Upper lobe of left lung (tissue), 6 donors: ENCODE data around the gene PRXL2A. TPM values are rescaled to one million over a fixed set of nuclear protein-coding genes. Genes with fewer than 3 reads are reported as not detected.
"Not testable (repeated sequence)": the region's sequence is repeated elsewhere in the genome, so short reads cannot be mapped to it uniquely, and the experiment has no call there.

Experiments used
- ATAC-seq, 2 donors: fragments of 200-7000 bp; cut with Tn5 transposase; one replicate each; pipeline ENCODE4 v1.9.1; 2022; ENCODE audit warnings: mild to moderate bottlenecking in 2 of 2, moderate library complexity in 2 of 2; ENCODE audit not compliant: low FRiP score in 2 of 2
- DNase-seq, 2 donors: peaks; one replicate each; pipeline ENCODE4 v3.0.0-alpha.2; 2019 to 2020
- H3K27ac ChIP-seq, 4 donors: fragments of 200-600 bp; sonication (generic); one replicate each; pipeline ENCODE4 v1.5.1; 2016 to 2019
- H3K27me3 ChIP-seq, 4 donors: fragments of 200-600 bp; sonication (generic); one replicate each; pipeline ENCODE4 v1.5.1; 2017 to 2019
- H3K36me3 ChIP-seq, 4 donors: fragments of 200-600 bp; sonication (generic); one replicate each; pipeline ENCODE4 v1.5.1; 2016 to 2019
- H3K4me1 ChIP-seq, 4 donors: fragments of 200-600 bp; sonication (generic); one replicate each; pipeline ENCODE4 v1.5.1; 2018 to 2019
- H3K4me3 ChIP-seq, 4 donors: fragments of 200-600 bp; sonication (generic); one replicate each; pipeline ENCODE4 v1.5.1; 2017 to 2019; ENCODE audit warnings: mild to moderate bottlenecking in 2 of 4, moderate library complexity in 1 of 4
- H3K9me3 ChIP-seq, 4 donors: fragments of 200-600 bp; sonication (generic); one replicate each; pipeline ENCODE4 v1.5.1; 2018 to 2019
- CTCF ChIP-seq, 6 experiments: fragments of 450-650 bp in 4 of 6; fragments of 200-600 bp in 2 of 6; sonication (generic) in 2 of 6; IDR thresholded peaks; one replicate each; pipeline ENCODE4 v1.5.1; 2016 to 2019; ENCODE audit warnings: antibody characterized with exemption in 6 of 6
- EP300 ChIP-seq, 4 donors: sonication (generic); formaldehyde crosslinking; IDR thresholded peaks; one replicate each; pipeline ENCODE4 v1.5.1; 2017; ENCODE audit warnings: antibody characterized with exemption in 4 of 4, control low read depth in 2 of 4
- POLR2A ChIP-seq, 4 donors: fragments of 450-650 bp; IDR thresholded peaks; one replicate each; pipeline ENCODE4 v1.5.1; 2016 to 2017; ENCODE audit warnings: antibody characterized with exemption in 4 of 4, mild to moderate bottlenecking in 2 of 4
- POLR2AphosphoS5 ChIP-seq, 2 donors: sonication (generic); formaldehyde crosslinking; IDR thresholded peaks; one replicate each; pipeline ENCODE4 v1.5.1; 2017; ENCODE audit warnings: antibody characterized with exemption in 2 of 2
- WGBS, 2 donors: methylation state at CpG; one replicate each; pipeline ENCODE4 v1.1.5; 2017 to 2018; 5-methylcytosine and 5-hydroxymethylcytosine counted together
- total RNA-seq, 6 donors: library from RNA; depleted of rRNA in 4 of 6; stranded (reverse); fragments of >200 nt in 4 of 6; gene quantifications; one replicate each; pipeline versions ENCODE4 v1.1.0 to v1.2.1, GENCODE V29; 2016 to 2021
- donor health status: DM: no; HTN: no; CAD: no; lungs with moderate emphysema.
- donor health status: DM: no; HTN: yes; CAD: no; lungs with severe emphysema.

The PRXL2A gene
- total RNA-seq, 6 donors from 2014 or later: 19.9 to 46.0 (median 33.2) TPM

DNA sequence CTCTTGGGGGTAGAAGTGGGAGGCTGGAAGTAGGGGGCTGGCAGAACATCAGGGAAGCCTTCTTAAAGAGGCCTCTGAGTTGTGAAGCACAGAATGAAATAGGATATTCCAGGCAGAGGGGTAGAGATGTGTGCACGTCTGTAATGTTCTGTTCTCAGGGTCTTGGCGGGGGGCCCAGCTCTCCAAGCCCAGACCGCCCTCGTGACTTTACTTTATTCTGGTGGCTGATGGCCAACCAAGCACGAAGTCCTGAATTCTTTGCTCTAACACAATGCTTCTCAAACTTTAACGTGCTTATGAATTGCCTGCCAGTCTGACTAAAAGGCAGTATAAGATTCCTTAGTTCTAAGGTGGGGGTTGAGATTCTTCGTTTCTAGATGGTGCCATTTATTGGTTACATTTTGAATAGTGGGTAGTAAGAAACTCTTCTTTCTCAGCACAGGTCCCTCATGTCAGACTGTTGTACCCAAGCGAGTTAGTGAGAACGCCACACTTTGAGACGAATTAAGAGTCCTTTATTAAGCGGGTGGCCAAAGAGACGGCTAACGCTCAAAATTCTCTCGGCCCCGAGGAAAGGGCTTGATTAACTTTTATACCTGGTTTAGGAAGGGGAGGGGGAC lies 8.2 kb downstream of the PRXL2A start:
- TF ChIP-seq POLR2A (IDR thresholded peaks at IDR 0.05) (no peak), EP300 (IDR thresholded peaks at IDR 0.05) (no peak), POLR2AphosphoS5 (IDR thresholded peaks at IDR 0.05) (no peak), CTCF (IDR thresholded peaks at IDR 0.05) (no peak)
- WGBS, 2 donors: 64 to 70% methylated on average over 15 of the region's 15 CpGs
- Histone ChIP-seq H3K4me1 (peaks cover 0 to 31% (median 2%) of the 10 kb centered on the region in 4 donors), H3K27ac (no peak overlapping the region), H3K36me3 (no peaks in the 10 kb centered on the region), H3K27me3 (no peaks in the 10 kb centered on the region), H3K9me3 (no peaks in the 10 kb centered on the region), H3K4me3 (no peak overlapping the region)
- ATAC-seq (peak in 1 of 2 donors; percentile 28), DNase-seq (no peak)

GRCh38 chr10:80417256-80417655 lies 8.9 kb downstream of the PRXL2A start:
- peaks cover 0 to 31% (median 2%) of the 10 kb centered on the region in 4 donors for H3K4me1 ChIP-seq
- WGBS, 2 donors: 81 to 84% methylated on average over 6 of the region's 6 CpGs
- not testable (repeated sequence) for ATAC-seq, H3K4me3 ChIP-seq, H3K27me3 ChIP-seq, H3K27ac ChIP-seq, H3K36me3 ChIP-seq, DNase-seq, H3K9me3 ChIP-seq

- 77 to 84% methylated on average over 5 of the region's 5 CpGs for WGBS, 2 donors
- Histone ChIP-seq H3K36me3 (peaks cover 0 to 4% (median 2%) of the 10 kb centered on the region in 4 donors), H3K27ac (no peak overlapping the region), H3K27me3 (no peaks in the 10 kb centered on the region), H3K9me3 (no peaks in the 10 kb centered on the region), H3K4me1 (peaks cover 0 to 4% (median 0%) of the 10 kb centered on the region in 4 donors), H3K4me3 (no peak overlapping the region)
- ATAC-seq (no peak), DNase-seq (no peak)
- TF ChIP-seq POLR2AphosphoS5 (IDR thresholded peaks at IDR 0.05) (no peak), CTCF (IDR thresholded peaks at IDR 0.05) (no peak), POLR2A (IDR thresholded peaks at IDR 0.05) (no peak), EP300 (IDR thresholded peaks at IDR 0.05) (no peak)
These were observed 12.8 kb downstream of the PRXL2A start for GRCh38 chr10:80421050-80421706.

GRCh38 chr10:80421707-80422536 lies 13.6 kb downstream of the PRXL2A start:
- Histone ChIP-seq H3K4me1 (no peaks in the 10 kb centered on the region), H3K27ac (no peak overlapping the region), H3K36me3 (peaks cover 0 to 5% (median 2%) of the 10 kb centered on the region in 4 donors), H3K27me3 (no peaks in the 10 kb centered on the region), H3K9me3 (no peaks in the 10 kb centered on the region), H3K4me3 (no peak overlapping the region)
- 83 to 84% methylated on average over 8 of the region's 8 CpGs for WGBS, 2 donors
- no peak for TF ChIP-seq POLR2A (IDR thresholded peaks at IDR 0.05)
- TF ChIP-seq POLR2AphosphoS5 (IDR thresholded peaks at IDR 0.05): no peak
- TF ChIP-seq EP300 (IDR thresholded peaks at IDR 0.05): no peak
- no peak for TF ChIP-seq CTCF (IDR thresholded peaks at IDR 0.05)
- ATAC-seq: no peak
- DNase-seq: no peak

DNA sequence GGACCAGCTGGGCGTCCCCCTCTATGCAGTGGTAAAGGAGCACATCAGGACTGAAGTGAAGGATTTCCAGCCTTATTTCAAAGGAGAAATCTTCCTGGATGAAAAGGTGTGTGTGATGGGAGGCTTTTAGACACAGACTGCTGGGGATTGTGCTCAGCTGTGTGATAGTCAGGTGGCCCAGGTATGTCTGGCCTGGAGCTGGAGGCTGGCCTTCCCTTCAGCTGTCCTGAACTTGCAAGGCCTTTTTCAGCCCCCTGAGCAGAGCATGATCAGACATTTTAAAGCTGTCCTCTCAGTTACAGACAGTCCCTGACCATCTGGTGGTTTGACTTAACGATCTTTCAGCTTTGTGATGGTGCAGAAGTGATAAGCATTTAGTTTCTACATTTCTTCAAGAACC lies 17.6 kb downstream of the PRXL2A start:
- ATAC-seq (no peak), DNase-seq (no peak)
- peaks cover 0 to 5% (median 2%) of the 10 kb centered on the region in 4 donors for H3K36me3 ChIP-seq
- WGBS, 2 donors: 85 to 90% methylated on average over 1 to 2 of the region's 2 CpGs
- H3K9me3 ChIP-seq: no peaks in the 10 kb centered on the region
- no peaks in the 10 kb centered on the region for H3K27me3 ChIP-seq
- peaks cover 0 to 5% (median 0%) of the 10 kb centered on the region in 4 donors for H3K4me1 ChIP-seq
- H3K4me3 ChIP-seq: no peak overlapping the region
- no peak for TF ChIP-seq POLR2A (IDR thresholded peaks at IDR 0.05)
- TF ChIP-seq CTCF (IDR thresholded peaks at IDR 0.05): no peak
- no peak for TF ChIP-seq POLR2AphosphoS5 (IDR thresholded peaks at IDR 0.05)
- no peak for TF ChIP-seq EP300 (IDR thresholded peaks at IDR 0.05)
- H3K27ac ChIP-seq: no peak overlapping the region
